Measurements from ENCODE around the gene SLC35G1. TPM values are rescaled to one million over a fixed set of nuclear protein-coding genes. Genes with fewer than 3 reads are reported as not detected.

SLC35G1 gene
- total and polyA plus RNA-seq, 2 of the 13 experiments (the other 11 are each of a cell fraction or from before 2014, with no cell fraction given), result 2.5 to 4.5 TPM

DNA sequence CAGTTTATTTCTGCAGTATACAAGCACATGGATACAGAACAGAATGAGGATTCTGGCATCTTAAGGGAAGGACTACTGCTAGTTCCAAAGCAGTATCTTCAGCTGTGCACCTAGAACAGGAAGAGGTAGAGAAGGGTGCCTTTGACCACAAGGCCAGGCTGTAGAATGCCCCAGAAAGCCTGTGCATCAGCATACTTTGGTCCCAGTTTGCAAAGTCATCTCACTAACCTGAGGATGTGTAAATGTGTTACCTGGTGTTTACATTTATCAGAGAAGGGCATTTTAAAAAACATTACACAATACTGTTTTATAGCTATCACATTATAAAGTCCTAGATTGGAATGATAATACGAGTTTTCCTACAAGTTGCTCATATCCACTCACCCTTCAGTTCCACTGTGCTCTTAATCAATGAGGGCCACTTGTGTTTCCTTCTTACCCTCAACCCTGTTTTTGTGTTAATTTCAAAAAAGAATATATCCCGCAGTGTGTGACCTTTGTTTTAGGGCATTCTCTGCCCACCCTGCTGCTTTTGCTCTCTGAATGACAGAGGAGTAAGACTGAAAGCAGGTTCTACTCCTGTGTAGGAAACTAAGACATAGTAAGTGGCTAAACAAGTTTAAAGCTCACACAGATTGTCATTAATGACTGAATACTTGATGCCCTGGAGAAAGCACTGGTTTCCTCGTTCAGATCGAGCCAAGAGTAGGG lies 3.4 kb downstream of the SLC35G1 start:
- POLR2A ChIA-PET, result no interaction called here
- intact Hi-C loops (cut with micrococcal nuclease; ENCODE audit: unreplicated experiment), result no loop called here
- TF ChIP-seq, protein P1, sequence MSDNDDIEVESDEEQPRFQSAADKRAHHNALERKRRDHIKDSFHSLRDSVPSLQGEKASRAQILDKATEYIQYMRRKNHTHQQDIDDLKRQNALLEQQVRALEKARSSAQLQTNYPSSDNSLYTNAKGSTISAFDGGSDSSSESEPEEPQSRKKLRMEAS (IDR thresholded peaks at IDR 0.05), result no peak
- no peak for TF ChIP-seq EP300 (IDR thresholded peaks at IDR 0.05; ENCODE audit: low read depth in 2 of 2, low read length in 2 of 2)
- TF ChIP-seq EP300 (CRISPR knock-in tag; IDR thresholded peaks at IDR 0.05; ENCODE audit: borderline replicate concordance), result no peak
- no peak for TF ChIP-seq MATR3 (CRISPR knock-in tag; IDR thresholded peaks at IDR 0.05)
- TF ChIP-seq, protein P2, sequence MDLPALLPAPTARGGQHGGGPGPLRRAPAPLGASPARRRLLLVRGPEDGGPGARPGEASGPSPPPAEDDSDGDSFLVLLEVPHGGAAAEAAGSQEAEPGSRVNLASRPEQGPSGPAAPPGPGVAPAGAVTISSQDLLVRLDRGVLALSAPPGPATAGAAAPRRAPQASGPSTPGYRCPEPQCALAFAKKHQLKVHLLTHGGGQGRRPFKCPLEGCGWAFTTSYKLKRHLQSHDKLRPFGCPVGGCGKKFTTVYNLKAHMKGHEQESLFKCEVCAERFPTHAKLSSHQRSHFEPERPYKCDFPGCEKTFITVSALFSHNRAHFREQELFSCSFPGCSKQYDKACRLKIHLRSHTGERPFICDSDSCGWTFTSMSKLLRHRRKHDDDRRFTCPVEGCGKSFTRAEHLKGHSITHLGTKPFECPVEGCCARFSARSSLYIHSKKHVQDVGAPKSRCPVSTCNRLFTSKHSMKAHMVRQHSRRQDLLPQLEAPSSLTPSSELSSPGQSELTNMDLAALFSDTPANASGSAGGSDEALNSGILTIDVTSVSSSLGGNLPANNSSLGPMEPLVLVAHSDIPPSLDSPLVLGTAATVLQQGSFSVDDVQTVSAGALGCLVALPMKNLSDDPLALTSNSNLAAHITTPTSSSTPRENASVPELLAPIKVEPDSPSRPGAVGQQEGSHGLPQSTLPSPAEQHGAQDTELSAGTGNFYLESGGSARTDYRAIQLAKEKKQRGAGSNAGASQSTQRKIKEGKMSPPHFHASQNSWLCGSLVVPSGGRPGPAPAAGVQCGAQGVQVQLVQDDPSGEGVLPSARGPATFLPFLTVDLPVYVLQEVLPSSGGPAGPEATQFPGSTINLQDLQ (CRISPR knock-in tag; IDR thresholded peaks at IDR 0.05), result no peak
- no peak for TF ChIP-seq FLYWCH1 (CRISPR knock-in tag; IDR thresholded peaks at IDR 0.05)
- no peak for TF ChIP-seq PAF1 (CRISPR knock-in tag; IDR thresholded peaks at IDR 0.05)
- no peak for TF ChIP-seq ZNF331 (CRISPR knock-in tag; IDR thresholded peaks at IDR 0.05)
- TF ChIP-seq, protein P3, sequence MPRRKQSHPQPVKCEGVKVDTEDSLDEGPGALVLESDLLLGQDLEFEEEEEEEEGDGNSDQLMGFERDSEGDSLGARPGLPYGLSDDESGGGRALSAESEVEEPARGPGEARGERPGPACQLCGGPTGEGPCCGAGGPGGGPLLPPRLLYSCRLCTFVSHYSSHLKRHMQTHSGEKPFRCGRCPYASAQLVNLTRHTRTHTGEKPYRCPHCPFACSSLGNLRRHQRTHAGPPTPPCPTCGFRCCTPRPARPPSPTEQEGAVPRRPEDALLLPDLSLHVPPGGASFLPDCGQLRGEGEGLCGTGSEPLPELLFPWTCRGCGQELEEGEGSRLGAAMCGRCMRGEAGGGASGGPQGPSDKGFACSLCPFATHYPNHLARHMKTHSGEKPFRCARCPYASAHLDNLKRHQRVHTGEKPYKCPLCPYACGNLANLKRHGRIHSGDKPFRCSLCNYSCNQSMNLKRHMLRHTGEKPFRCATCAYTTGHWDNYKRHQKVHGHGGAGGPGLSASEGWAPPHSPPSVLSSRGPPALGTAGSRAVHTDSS (CRISPR knock-in tag; conservative IDR thresholded peaks at IDR 0.05), result no peak
- no peak for TF ChIP-seq SYNCRIP (IDR thresholded peaks at IDR 0.05; ENCODE audit: insufficient read depth, low read depth, low read length)
- TF ChIP-seq ZNF205 (CRISPR knock-in tag; IDR thresholded peaks at IDR 0.05), result no peak
- TF ChIP-seq GTF3A (CRISPR knock-in tag; conservative IDR thresholded peaks at IDR 0.05), result no peak
- no peak for TF ChIP-seq SSRP1 (CRISPR knock-in tag; IDR thresholded peaks at IDR 0.05)
- no peak for TF ChIP-seq ZNF354B (CRISPR knock-in tag; IDR thresholded peaks at IDR 0.05)
- TF ChIP-seq ZNF44 (CRISPR knock-in tag; IDR thresholded peaks at IDR 0.05), result no peak
- TF ChIP-seq, protein P4, sequence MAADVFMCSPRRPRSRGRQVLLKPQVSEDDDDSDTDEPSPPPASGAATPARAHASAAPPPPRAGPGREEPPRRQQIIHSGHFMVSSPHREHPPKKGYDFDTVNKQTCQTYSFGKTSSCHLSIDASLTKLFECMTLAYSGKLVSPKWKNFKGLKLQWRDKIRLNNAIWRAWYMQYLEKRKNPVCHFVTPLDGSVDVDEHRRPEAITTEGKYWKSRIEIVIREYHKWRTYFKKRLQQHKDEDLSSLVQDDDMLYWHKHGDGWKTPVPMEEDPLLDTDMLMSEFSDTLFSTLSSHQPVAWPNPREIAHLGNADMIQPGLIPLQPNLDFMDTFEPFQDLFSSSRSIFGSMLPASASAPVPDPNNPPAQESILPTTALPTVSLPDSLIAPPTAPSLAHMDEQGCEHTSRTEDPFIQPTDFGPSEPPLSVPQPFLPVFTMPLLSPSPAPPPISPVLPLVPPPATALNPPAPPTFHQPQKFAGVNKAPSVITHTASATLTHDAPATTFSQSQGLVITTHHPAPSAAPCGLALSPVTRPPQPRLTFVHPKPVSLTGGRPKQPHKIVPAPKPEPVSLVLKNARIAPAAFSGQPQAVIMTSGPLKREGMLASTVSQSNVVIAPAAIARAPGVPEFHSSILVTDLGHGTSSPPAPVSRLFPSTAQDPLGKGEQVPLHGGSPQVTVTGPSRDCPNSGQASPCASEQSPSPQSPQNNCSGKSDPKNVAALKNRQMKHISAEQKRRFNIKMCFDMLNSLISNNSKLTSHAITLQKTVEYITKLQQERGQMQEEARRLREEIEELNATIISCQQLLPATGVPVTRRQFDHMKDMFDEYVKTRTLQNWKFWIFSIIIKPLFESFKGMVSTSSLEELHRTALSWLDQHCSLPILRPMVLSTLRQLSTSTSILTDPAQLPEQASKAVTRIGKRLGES (CRISPR knock-in tag; IDR thresholded peaks at IDR 0.05; ENCODE audit: borderline replicate concordance), result no peak
- no peak for TF ChIP-seq ZNF737 (CRISPR knock-in tag; IDR thresholded peaks at IDR 0.05; ENCODE audit: borderline replicate concordance)

More for the DNA sequence above, 3.4 kb downstream of the SLC35G1 start:
- WGBS (ENCODE audit: low lambda C conversion rate), result 58% methylated on average over 4 of the region's 4 CpGs
- CTCF ChIA-PET (ENCODE audit: low intra/inter-chr PET ratio, low total read pairs), result no interaction called here
- FAIRE-seq, result no peak
- no peaks in the 10 kb centered on the region for H3K9me3 ChIP-seq (ENCODE audit: low read length)
- no peak overlapping the region for H3K27ac ChIP-seq (ENCODE audit: extremely low read length, insufficient read depth, low read length)
- ATAC-seq, result no peak
- peaks cover 0 to 3% of the 10 kb centered on the region in 2 experiments; a peak in 1 of 5 replicates for H3K27me3 ChIP-seq (ENCODE audit: control insufficient read depth in 1 of 2, insufficient read depth in 2 of 2, low read length in 2 of 2)
- no peak overlapping the region for H3K4me2 ChIP-seq (ENCODE audit: low read depth, low read length)
- in situ Hi-C loops (cut with HindIII; ENCODE audit: extremely low pct_ligation_motif_present, low pct_unique_long_range_greater_than_20kb), result no loop called here
- DNase-seq (ENCODE audit: low spot score), result no peak
- H3K9ac ChIP-seq (ENCODE audit: insufficient read depth, low read depth, low read length), result no peak overlapping the region
- H3K79me2 ChIP-seq (ENCODE audit: insufficient read depth, low read length), result no peaks in the 10 kb centered on the region
- no peak overlapping the region for H3K4me3 ChIP-seq (replicated peaks in 1 of 3; ENCODE audit: insufficient read depth in 1 of 3, low read depth in 2 of 3, low read length in 3 of 3)
- H2AFZ ChIP-seq (ENCODE audit: low read length), result no peak overlapping the region
- no peaks in the 10 kb centered on the region for H4K20me1 ChIP-seq (ENCODE audit: insufficient read depth, low read length)
- no TSS peak for BruUV-seq (replicated peaks)
- H3K4me1 ChIP-seq (ENCODE audit: insufficient read depth, low read length), result peaks cover 5% of the 10 kb centered on the region; the same call in 1 of the 2 replicates
- no peaks in the 10 kb centered on the region for H3K36me3 ChIP-seq (replicated peaks in 1 of 2; ENCODE audit: control insufficient read depth in 1 of 2, insufficient read depth in 2 of 2, low read length in 2 of 2)

Measured in HepG2 (cell line).